ENCODE results near the gene CNTN5.
"Not testable (repeated sequence)": the region's sequence is repeated elsewhere in the genome, so short reads cannot be mapped to it uniquely, and the experiment has no call there.

The CNTN5 gene

GRCh38 chr11:99020352-99021225 lies at the start of gene CNTN5:
Gene CNTN5 (plus strand): TSS chr11:99020949.
- DNase-seq, result peak; percentile 1

- DNase-seq, result no peak
These were observed 41.5 kb upstream of the CNTN5 start for GRCh38 chr11:98979205-98979604.

DNA sequence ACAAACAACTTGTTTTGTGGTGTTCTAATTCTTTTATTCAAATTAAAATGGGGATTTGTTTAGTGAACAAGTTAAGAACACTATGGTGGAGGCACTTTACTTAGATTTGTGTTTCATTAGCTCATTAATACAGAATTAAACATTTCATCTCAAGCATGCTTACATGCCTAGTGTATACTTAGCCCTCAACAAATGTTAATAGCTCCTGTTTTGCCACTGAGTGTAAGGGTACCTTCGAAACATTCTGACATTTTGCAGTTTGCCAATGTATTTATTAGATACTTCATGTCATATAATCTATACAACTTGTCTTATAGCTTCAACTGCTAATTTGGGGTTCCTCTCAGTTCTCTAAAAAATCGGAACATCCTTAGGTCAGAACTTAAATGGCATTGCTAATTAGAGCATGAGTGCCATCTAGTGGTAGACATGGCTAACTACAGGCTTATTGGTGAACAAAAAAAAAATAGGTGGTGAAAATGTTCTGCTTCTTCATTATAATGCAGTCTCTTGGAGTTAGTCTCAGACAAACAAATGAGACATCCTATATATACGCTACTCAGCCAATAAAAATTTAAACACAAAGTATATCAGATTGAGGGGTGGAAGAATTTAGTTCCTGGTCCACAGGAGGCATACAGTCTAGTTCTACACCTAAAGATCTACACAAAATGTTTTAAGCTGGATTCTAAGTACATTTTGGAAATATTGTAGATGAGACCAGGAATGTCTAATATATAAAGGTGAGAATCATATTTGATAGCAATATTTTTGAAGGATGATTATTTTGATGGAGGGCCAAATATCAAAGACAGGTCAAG lies 4.9 kb upstream of the CNTN5 start:
- peak; percentile 27 for DNase-seq

DNA sequence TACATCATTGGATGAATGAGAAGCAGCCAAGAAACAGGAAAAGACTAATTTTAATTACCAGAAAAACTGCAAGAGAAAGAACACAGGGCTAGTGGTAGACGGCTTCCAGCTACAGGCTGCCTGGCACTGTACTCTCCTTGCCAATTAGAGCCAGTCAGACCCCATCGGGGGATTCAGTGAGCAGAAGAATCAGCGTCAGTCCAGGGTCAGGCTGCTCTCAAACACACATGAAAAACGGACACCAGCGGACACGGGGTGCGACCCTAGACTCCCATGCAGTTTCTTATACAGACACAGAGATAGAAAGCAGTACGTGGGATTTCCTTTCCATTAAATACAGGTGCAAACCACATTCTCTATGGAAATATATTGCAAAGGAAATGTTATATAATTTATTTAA lies 1.1 kb upstream of the CNTN5 start:
- DNase-seq, result no peak

GRCh38 chr11:99037057-99037456 lies 16.3 kb downstream of the CNTN5 start:
- no peak for DNase-seq

- no peak for DNase-seq
These were observed 42.6 kb downstream of the CNTN5 start for GRCh38 chr11:99063331-99063730.

DNA sequence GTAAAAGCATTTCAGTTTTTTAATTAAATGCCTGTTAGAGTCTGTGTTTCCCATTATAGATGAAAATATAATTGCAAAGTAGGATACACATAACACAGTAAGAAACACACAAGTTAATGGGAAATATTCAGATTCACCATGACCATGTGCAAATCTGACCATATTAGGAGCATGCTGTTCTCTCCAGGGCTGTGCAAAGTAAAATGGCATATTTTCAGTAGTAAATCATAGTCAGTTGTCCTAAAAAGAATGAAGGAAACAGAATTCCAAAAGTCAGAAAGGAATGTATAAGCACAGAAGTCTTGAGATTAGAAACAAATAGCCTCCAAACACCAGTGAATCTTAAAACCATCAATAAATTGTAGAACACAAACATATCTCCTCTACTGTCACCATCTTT lies 44.4 kb downstream of the CNTN5 start:
- no peak for DNase-seq

- no peak for DNase-seq
These were observed 46.0 kb downstream of the CNTN5 start for GRCh38 chr11:99066618-99067317.

GRCh38 chr11:99068832-99069231 lies 48.1 kb downstream of the CNTN5 start:
- no peak for DNase-seq

DNA sequence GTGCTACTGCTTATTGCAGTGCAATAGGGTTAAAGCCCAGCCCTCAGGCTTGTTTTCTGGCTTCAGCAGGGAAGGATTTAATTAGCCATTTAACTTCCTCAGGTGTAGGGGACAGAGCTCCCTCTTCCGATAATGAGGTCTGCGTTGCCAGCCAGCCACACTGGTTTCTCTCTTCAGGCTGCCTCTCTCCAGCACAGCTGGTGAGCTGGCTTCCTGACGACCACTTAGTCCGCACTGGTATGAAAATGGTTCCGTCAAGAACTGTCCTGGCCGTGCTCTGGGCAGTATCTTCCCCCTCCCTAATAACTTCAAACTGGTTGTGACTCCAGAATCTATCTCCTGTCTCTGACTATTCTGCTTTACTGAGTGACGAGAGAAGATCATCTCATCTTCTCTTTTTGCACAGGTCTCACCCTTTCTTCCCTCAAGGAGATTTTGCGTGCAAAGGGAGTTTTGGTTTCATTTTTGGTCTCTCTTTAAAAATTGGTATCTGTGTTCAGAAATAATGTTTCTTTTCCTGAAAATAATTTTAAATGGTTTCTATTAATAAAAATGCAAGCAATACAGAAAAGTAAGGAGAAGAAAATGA lies 49.2 kb downstream of the CNTN5 start:
- DNase-seq, result peak; percentile 0

- DNase-seq, result no peak
These were observed 58.8 kb downstream of the CNTN5 start for GRCh38 chr11:99079576-99079975.

DNA sequence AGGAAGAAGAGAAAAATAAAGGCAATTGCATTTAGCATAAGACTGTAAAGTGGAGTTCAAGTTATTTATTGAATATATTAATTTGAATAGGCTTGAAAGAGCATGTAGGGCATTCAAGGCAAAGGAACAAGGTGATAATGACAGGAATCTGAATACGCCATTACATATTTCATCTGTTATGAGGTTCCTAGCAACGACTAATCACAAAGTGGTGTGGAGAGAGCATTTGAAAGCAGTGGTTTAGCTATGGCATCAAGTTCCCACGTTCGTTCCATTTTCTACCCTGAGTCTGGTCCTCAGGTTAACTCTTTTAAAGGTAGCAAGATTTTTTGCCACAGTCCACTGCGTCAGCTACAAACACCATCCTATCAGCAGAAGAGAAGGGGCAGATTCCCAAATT lies 59.4 kb downstream of the CNTN5 start:
- DNase-seq, result no peak

DNA sequence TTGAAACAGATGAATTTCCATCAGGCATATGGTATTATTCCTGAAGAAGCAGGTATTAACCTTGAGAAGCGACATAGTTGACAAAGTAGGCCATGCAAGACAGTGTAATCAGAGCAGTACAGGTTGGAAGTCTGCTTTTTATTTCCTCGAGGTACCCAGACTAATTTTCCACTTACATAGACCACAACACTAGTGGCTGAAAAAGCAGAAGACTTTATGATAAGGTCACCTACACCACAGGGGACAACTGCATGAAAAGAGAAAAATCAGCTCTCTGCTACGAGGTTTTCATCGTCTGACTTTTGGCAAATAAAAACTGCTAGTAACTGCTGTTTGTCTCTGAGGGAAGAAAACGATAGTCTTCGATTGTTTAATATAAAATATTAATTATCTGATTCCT lies 77.5 kb downstream of the CNTN5 start:
- DNase-seq, result no peak

GRCh38 chr11:99098751-99099150 lies 78.0 kb downstream of the CNTN5 start:
- no peak for DNase-seq

DNA sequence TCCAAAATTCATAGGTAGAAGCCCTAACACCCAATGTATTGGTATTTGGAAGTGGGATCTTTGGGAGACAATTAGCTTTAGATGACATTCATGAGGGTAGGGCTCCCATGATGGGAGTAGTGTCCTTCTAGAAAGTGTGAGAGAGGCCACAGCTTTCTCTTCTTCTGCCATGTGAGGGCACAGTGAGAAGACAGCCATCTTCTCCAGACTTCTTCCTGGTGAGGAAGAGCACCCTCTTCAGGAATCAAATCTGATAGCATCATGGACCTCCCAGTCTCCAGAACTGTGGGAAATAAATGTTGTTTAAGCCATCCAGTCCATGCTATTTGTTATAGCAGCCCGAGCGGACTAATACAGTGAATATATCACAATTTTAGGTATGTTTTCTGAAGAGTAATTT lies 96.9 kb downstream of the CNTN5 start:
- DNase-seq, result no peak

DNA sequence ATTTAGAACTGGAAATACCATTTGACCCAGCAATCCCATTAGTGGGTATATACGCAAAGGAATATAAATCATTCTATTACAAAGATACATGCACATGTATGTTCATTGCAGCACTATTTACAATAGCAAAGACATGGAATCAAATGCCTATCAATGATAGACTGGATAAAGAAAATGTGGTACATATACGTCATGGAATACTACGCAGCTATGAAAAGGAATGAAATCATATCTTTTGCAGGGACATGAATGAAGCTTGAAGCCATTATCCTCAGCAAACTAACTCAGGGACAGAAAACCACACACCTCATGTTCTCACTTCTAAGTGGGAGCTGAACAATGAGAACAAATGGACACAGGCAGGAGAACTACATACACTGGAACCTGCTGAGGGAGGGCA lies 113.1 kb downstream of the CNTN5 start:
- DNase-seq, result not testable (repeated sequence)

DNA sequence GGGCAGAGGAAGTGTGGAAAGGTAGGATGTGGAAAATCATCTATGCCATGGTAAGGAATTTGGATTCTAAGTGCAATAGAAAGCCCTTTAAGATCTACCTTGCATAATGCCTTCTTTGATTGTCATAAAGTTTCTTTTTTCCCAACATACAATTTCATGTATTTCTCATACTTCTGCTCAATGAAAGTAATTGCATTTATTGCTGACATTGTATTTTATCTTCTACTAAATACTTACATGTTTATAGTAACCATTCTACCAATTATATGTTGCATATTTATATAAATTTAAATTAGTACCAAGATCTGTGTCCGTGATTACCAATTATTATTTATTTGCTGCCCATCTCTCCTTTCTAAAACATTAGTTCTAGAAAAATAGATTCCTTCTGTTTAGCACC lies 114.8 kb downstream of the CNTN5 start:
- no peak for DNase-seq

- no peak for DNase-seq
These were observed 121.5 kb downstream of the CNTN5 start for GRCh38 chr11:99142237-99142636.

DNA sequence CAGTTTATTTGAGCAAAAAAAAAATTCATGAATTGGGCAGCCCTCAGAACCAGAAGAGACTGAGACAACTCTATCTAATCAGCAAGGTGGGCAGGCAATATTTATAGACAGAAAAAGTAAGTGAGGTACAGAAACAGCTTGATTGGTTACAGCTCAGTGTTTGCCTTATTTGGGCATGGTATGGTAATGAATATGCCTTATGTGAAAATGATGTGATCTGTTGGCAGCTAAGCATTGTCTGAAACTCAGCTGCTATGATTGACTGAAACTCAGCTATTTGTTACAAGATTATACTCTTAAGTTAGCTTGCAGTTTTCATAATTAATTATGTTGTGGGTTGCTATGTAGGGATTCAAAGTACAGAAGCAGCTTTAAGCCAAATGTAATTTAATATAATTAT lies 127.6 kb downstream of the CNTN5 start:
- no peak for DNase-seq

DNA sequence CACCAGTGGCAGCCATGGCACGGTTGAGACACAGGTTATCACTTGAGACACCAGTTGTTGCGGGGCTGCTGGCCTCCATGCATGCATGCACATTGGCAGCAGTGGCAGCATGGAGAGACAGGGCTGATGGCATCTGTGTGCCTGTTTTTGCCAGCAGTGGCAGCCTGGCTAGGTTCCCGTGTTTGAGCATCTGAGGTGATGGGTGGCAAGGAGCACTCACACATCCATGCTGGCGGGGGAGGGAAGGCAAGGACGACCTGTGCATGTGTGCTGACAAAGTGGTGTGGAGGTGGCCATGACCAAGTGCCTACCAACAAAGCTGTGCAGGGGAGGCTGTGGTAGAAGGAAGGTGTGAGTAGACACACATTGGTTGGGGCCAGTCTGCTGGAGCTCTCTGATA lies 133.5 kb downstream of the CNTN5 start:
- no peak for DNase-seq

DNA sequence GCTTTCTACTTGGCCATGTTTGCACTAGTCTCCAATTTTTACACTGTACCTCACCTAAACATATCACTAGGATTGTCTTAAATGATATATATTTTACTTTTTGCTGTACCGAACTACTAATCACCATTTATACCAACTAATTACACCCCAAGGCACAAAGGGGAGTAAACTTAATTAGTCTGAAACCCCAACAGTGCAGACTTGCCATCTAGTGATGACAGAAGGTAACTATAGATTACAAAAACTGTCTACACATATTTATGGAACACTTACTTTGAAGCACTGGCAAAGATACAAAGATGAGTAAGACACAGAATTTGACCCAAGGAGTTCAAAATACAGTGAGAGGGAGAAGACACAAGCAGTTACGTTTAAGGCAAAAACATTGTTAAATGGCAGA lies 139.7 kb downstream of the CNTN5 start:
- DNase-seq, result no peak

- no peak for DNase-seq
These were observed 142.1 kb downstream of the CNTN5 start for GRCh38 chr11:99162819-99163218.

DNA sequence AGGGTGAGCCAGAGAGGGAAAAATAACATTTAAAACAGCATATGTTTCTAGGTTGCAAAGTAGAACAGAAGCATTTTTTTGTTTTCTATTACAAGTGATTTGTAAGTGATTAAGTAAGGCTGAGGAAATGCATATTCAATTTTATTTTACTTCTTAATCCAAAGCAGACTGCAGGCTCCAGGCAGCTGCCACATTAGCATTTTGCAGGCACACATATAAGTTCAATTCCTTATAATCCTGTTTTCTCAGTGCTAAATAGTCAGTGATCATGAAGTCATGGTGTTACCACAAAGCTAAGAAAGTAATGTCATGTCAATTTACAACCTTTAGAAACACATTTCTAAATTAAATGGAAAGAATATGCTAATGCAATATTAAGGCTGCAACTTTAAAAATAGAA lies 149.8 kb downstream of the CNTN5 start:
- DNase-seq, result no peak
